Fibroblast of lung (primary cell): ENCODE measurements around the gene SERTAD1. TPM values are rescaled to one million over a fixed set of nuclear protein-coding genes. Genes with fewer than 3 reads are reported as not detected.

ENCODE experiments used
- DNase-seq, 2 donors: peaks; one replicate each; pipeline versions ENCODE4 v3.0.0 to v3.0.0-alpha.2; 2010; ENCODE audit warnings: low read depth in 2 of 2
- H2AFZ ChIP-seq: 2 replicates; pipeline ENCODE4 v1.5.1; 2012; ENCODE audit warnings: low read length, control low read depth, inconsistent platforms
- H3K27ac ChIP-seq: 2 replicates; pipeline ENCODE4 v1.5.1; 2011; ENCODE audit warnings: low read length, control low read depth; ENCODE audit not compliant: insufficient read depth
- H3K27me3 ChIP-seq: 2 replicates; pipeline ENCODE4 v1.5.1; 2011; ENCODE audit warnings: mild to moderate bottlenecking, low read length; ENCODE audit not compliant: control insufficient read depth, insufficient read depth
- H3K36me3 ChIP-seq: 2 replicates; pipeline ENCODE4 v1.5.1; 2011; ENCODE audit warnings: low read length; ENCODE audit not compliant: control insufficient read depth, insufficient read depth
- H3K4me1 ChIP-seq: 2 replicates; pipeline ENCODE4 v1.5.1; 2011; ENCODE audit warnings: low read length; ENCODE audit not compliant: control insufficient read depth, insufficient read depth; ENCODE audit errors: extremely low read depth
- H3K4me2 ChIP-seq: 2 replicates; pipeline ENCODE4 v1.5.1; 2011; ENCODE audit warnings: low read length, control low read depth; ENCODE audit not compliant: insufficient read depth; ENCODE audit errors: extremely low read depth
- H3K4me3 ChIP-seq, 4 experiments: fragments of 200-600 bp in 1 of 4; sonication (generic) in 1 of 4; replicated peaks in 1 of 4; 2 replicates each; pipeline ENCODE4 v1.5.1; 2011 to 2016; ENCODE audit warnings: low read length in 4 of 4, low read depth in 3 of 4, mild to moderate bottlenecking in 3 of 4, control low read depth in 2 of 4, inconsistent platforms in 1 of 4, mixed read lengths in 1 of 4; ENCODE audit not compliant: insufficient read depth in 1 of 4; ENCODE audit errors: control extremely low read depth in 1 of 4
- H3K79me2 ChIP-seq: 2 replicates; pipeline ENCODE4 v1.5.1; 2012; ENCODE audit warnings: mild to moderate bottlenecking, low read length, inconsistent platforms; ENCODE audit not compliant: control insufficient read depth, insufficient read depth
- H3K9ac ChIP-seq: 2 replicates; pipeline ENCODE4 v1.5.1; 2011; ENCODE audit warnings: mild to moderate bottlenecking, low read length, control low read depth; ENCODE audit not compliant: insufficient read depth
- H3K9me3 ChIP-seq: 2 replicates; pipeline ENCODE4 v1.5.1; 2012; ENCODE audit warnings: low read depth, low read length; ENCODE audit not compliant: control insufficient read depth, insufficient read depth
- H4K20me1 ChIP-seq: 2 replicates; pipeline ENCODE4 v1.5.1; 2011; ENCODE audit warnings: low read length; ENCODE audit not compliant: control insufficient read depth, insufficient read depth; ENCODE audit errors: extremely low read depth
- CTCF ChIP-seq, 2 donors: IDR thresholded peaks in 1 of 2; conservative IDR thresholded peaks in 1 of 2; 1 replicate in 1 of 2; 2 replicates in 1 of 2; pipeline ENCODE4 v1.5.1; 2011 to 2012; ENCODE audit warnings: low read length in 2 of 2, control low read depth in 1 of 2, inconsistent platforms in 1 of 2, low read depth in 1 of 2, mild to moderate bottlenecking in 1 of 2
- EZH2 ChIP-seq: IDR thresholded peaks from 2 replicates; pipeline ENCODE4 v1.5.1; 2012; ENCODE audit warnings: low read length, control low read depth, mild to moderate bottlenecking; ENCODE audit errors: missing control alignments
- polyA plus RNA-seq, 2 donors: library from polyadenylated mRNA; depleted of rRNA in 1 of 2; stranded (reverse) in 1 of 2; unstranded in 1 of 2; fragments of >200 nt; gene quantifications; 2 replicates each; pipeline ENCODE4 v1.2.1, GENCODE V29; 2011 to 2012; ENCODE audit warnings: missing spikeins in 1 of 2
- total RNA-seq: library from RNA; depleted of rRNA; stranded (reverse); fragments of >200 nt; gene quantifications from 2 replicates; pipeline ENCODE4 v1.2.1, GENCODE V29; 2014

SERTAD1 gene
- total and polyA plus RNA-seq, 2 donors (not counting 1 experiment from before 2014, with no cell fraction given) = 7.2 to 19.2 TPM

- no peak overlapping the region for H3K9ac ChIP-seq
- no peak overlapping the region for H3K27ac ChIP-seq
- TF ChIP-seq EZH2 (no peak), CTCF (conservative IDR thresholded peaks at IDR 0.05 in 1 of 2, IDR thresholded peaks at IDR 0.05 in 1 of 2; ENCODE audit: low read depth in 1 of 2, low read length in 2 of 2) (no peak)
- H3K27me3 ChIP-seq = no peaks in the 10 kb centered on the region
- peaks cover 6% of the 10 kb centered on the region for H3K4me1 ChIP-seq
- H3K4me3 ChIP-seq = no peak overlapping the region
- no peaks in the 10 kb centered on the region for H4K20me1 ChIP-seq
- H3K79me2 ChIP-seq = no peaks in the 10 kb centered on the region
- no peak overlapping the region for H3K4me2 ChIP-seq
- no peaks in the 10 kb centered on the region for H3K36me3 ChIP-seq
- H2AFZ ChIP-seq = no peak overlapping the region
- no peaks in the 10 kb centered on the region for H3K9me3 ChIP-seq
- DNase-seq = no peak
These were observed 11.0 kb downstream of the SERTAD1 start for GRCh38 chr19:40414542-40415535.

- Histone ChIP-seq H3K79me2 (no peaks in the 10 kb centered on the region), H3K4me3 (no peak within 1 kb of the TSS), H3K4me2 (no peak within 1 kb of the TSS), H4K20me1 (no peaks in the 10 kb centered on the region), H2AFZ (no peak within 1 kb of the TSS), H3K27me3 (no peaks in the 10 kb centered on the region), H3K27ac (no peak within 1 kb of the TSS), H3K9ac (no peak within 1 kb of the TSS), H3K36me3 (no peaks in the 10 kb centered on the region), H3K4me1 (peaks cover 6% of the 10 kb centered on the region), H3K9me3 (no peaks in the 10 kb centered on the region)
- DNase-seq = no peak
- TF ChIP-seq CTCF (conservative IDR thresholded peaks at IDR 0.05 in 1 of 2, IDR thresholded peaks at IDR 0.05 in 1 of 2; ENCODE audit: low read depth in 1 of 2, low read length in 2 of 2) = no peak
- no peak for TF ChIP-seq EZH2
These were observed 12.4 kb downstream of the SERTAD1 start, which contains the start of gene PRX for GRCh38 chr19:40413291-40413845. PRX (minus strand) TSS chr19:40413378; CDS start chr19:40407932, 5,446 bp downstream.

- H3K4me3 ChIP-seq = no peak overlapping the region
- H3K4me2 ChIP-seq = no peak overlapping the region
- no peaks in the 10 kb centered on the region for H3K36me3 ChIP-seq
- H3K79me2 ChIP-seq = no peaks in the 10 kb centered on the region
- no peaks in the 10 kb centered on the region for H3K27me3 ChIP-seq
- H2AFZ ChIP-seq = no peak overlapping the region
- H3K4me1 ChIP-seq = peaks cover 6% of the 10 kb centered on the region
- H4K20me1 ChIP-seq = no peaks in the 10 kb centered on the region
- TF ChIP-seq CTCF (conservative IDR thresholded peaks at IDR 0.05 in 1 of 2, IDR thresholded peaks at IDR 0.05 in 1 of 2; ENCODE audit: low read depth in 1 of 2, low read length in 2 of 2) (no peak), EZH2 (no peak)
- no peaks in the 10 kb centered on the region for H3K9me3 ChIP-seq
- no peak overlapping the region for H3K9ac ChIP-seq
- no peak overlapping the region for H3K27ac ChIP-seq
- no peak for DNase-seq
These were observed 12.9 kb downstream of the SERTAD1 start for GRCh38 chr19:40412866-40413265.
